GM19372 (cell line): ENCODE results near the gene EBF4.

Source experiments
- ATAC-seq: cut with Tn5 transposase; IDR thresholded peaks from one replicate; pipeline ENCODE4 v1.9.1; 2021; ENCODE audit warnings: mild to moderate bottlenecking, low read depth, moderate library complexity; ENCODE audit not compliant: unreplicated experiment

Gene EBF4

DNA sequence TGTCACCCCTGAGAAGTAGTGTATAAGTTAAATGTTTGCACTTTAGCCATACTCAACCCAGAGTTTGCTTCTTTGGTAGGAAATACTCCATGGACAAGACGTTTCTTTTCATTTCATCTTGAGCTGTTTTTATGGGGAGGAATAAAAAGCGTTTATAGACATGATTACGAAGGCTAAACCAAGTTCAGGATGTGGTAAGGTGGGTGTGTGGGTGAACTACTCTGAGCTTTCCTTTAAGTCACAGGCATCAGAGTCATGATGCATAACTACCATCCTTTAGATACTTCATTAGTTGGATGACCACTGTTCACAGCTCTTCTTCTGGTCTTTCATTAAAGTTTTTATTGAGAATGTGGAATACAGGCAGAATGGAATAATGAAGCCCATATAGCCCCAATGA is 48.9 kb downstream of the EBF4 start:
- no peak for ATAC-seq

DNA sequence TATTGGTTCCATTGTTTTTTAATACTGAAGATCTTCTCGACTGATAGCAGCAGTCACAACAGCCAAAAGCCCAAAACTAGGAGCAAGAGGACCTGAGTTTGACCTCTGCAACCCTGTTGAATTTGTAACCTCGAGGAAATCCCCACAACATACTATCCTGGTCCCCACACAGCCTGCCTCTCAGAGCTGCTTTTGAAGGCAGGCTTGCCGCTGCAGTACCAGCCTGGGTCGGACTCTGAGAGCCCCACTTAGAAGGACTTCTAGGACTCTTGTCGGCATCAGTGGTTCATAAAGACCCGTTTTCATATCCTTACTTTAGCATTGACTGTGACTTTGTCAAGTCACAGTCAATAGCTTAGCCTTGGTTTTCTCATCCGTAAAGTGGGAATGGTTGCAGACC is 49.3 kb downstream of the EBF4 start:
- ATAC-seq = no peak

GRCh38 chr20:2742431-2742830 is 49.9 kb downstream of the EBF4 start:
- ATAC-seq = no peak

GRCh38 chr20:2742934-2743559 is 50.5 kb downstream of the EBF4 start:
- ATAC-seq = no peak

DNA sequence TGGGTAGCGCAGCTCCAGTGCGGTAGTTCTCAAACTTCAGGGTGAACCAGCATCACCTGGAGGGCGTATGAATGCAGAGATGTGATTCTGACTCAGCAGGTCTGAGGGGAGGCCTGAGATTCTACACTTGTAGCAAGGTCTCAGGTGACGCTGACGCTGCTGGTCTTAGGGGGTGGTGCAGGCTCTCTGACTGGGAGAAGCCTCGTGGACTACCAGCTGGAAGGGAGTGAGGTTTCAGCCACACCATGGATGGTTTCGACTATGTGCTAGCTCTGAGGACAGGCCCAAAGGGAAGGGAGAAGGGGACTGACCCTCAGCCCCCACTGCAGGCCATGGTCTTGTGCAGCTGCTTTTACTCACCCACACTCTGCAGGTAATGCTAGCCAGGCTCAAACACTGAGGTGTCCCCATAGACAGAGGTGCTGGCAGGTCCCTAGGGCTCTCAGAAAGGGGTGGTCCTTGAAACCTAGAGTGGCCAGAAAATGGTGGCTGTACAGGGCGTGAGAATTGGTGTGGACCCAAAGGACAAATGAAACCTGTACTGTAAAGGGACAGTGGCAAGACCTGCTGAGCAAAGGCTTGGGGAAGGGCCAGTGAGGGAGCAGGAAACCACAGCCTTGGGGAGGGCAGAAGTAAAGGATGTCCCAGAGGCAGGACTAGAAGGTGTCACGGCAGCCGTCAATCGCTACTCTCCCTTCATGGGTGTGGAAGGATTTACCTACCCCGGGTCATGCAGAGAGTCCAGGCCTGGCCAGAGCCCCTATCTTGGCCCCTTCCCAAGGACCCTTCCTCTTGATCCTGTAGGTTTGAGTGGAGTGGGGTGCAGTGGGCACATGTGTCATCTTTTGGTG is 52.7 kb downstream of the EBF4 start:
- ATAC-seq = no peak

DNA sequence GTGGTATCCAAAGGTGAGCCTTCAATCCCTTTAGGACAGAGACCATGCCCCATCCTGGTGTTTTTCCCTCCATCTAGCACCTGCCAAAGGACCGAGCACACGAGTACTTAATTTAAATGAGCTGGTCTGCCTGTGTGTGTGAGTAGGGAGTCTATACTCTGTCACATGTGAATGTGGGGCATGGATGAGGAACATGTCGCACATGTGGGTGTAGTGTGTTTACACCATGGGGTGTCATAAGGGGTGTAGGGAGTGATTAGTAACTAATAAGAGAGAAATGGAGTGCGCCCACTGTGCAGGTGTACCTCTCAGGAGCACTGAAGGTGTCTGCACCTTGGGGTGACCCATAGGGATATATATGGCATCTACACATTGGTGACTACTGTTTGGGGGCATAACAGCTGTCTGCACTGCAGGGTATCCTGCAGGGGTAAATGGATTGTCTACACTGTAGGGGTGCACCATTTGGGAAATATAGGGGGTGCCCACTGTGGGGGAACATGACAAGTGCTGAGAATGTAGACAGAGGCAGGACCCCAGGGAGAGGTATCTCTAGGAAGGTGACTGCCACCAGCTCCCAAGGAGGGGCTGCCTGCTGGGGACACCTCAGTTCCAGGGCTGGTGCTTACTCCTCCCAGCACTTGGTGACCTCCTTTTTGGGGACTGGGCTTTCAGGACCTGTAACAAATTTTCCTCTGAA is 53.5 kb downstream of the EBF4 start:
- ATAC-seq = no peak

DNA sequence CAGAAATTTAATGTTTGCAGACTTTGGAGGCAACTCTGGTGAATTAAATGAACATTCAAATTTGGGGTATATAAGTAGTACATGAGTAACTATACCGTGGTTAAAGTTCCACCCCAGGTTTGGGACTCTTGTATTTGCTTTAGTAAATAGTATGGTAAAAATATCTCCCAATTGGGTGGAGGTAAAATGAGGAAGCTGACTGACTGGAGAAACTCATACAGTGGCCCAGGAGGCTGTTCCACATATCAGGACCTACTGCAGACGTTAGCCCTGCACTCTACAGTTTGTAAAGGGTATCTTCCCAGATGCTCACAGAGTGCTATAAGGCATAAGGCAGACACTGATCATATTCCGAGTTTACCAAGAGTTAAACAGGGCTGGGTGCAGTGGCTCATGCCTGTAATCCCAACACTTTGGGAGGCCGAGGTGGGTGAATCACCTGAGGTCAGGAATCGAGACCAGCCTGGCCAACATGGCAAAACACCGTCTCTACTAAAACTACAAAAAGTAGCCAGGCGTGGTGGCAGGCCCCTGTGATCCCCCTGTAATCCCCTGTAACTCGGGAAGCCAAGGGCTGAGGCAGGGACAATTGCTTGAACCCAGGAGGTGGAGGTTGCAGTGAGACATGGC is 54.2 kb downstream of the EBF4 start:
- no peak for ATAC-seq

GRCh38 chr20:2747676-2748235 is 55.2 kb downstream of the EBF4 start:
- no peak for ATAC-seq

DNA sequence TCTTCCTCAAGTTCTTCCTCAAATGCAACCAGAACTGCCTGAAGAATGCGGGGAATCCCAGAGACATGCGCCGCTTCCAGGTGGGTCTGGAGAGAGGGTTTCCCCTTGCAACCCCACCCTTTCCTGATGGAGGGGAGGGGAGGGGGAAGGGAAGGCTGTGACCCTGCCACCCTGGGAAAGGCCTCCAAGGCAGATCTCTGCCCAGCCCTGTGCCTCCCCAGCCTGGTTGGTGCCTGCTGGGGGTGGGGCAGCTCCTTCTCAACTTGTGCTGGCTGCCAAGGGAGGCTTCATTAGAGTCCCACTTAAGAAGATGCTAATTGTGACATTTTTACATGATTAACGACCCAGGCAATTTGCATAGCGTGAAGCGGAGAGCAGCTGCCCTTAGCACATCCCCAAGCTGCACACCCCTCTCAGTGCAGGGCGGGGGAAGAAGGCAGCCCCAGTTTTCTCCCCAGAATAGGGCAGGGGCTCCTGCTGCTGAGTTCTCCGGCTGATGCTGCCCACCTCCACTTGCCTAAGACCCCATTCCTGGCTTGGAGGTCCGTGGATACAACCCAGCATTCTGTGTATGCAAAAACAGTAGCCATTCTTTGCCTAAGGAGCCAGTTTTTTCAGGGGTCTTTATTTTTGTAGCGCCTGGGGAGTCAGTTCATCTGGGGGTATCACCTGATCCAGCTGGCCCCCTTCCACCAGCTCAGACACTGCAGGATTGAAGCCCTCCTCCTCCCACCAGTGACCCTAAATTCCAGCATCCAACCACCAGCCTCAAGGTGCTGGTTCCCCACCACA is 56.2 kb downstream of the EBF4 start:
- no peak for ATAC-seq

GRCh38 chr20:2749343-2749950 is 56.9 kb downstream of the EBF4 start:
- no peak for ATAC-seq

DNA sequence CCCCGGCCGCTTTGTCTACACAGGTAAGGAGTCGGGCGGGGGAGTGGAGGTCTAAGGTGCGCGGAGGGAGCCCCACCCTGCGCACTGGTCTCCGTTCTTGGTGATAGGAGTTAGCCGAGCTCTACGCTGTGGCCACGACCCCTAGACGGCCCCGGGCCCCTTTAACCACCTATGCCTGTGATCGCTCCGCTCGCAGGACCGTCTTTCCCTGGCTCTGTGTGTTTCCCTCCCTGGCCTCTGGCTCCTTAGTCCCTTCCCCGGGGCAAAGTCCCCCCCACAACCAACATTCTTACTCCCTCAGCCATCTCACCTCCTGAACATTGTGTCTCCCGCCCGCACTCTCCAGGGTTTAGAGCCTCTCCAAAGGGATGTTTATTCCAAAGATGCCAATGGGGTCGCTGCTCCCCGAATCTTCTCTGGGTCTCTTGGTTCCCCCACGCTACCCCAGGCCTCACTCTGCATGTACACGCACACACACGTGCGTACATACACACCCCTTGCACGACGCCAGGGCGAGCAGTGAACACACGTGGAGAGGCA is 57.4 kb downstream of the EBF4 start:
- no peak for ATAC-seq

GRCh38 chr20:2750491-2751251 is 58.1 kb downstream of the EBF4 start:
- ATAC-seq = no peak

DNA sequence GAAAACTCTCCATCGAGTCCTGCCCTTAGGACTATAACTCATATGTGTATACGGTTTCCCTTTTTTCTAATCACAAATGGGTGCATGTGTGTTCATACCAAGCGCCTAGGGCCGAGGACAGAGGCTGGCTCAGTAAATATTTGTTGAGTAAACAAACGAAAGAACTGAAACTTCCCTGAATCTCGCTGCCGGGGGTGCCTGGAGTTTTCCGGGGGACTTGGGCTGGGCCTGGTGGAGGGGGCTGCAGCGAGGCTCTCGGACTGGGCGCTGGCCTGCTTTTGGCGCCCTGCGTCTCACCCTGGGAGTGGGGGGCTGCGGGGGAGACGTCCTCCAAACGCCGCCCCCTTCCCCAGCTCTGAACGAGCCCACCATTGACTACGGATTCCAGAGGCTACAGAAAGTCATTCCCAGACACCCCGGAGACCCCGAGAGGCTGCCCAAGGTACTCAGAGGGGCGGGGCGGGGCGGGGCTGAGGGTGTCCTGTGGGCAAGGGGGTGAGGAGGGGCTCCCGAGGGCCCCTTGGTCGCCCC is 58.8 kb downstream of the EBF4 start:
- ATAC-seq = no peak

DNA sequence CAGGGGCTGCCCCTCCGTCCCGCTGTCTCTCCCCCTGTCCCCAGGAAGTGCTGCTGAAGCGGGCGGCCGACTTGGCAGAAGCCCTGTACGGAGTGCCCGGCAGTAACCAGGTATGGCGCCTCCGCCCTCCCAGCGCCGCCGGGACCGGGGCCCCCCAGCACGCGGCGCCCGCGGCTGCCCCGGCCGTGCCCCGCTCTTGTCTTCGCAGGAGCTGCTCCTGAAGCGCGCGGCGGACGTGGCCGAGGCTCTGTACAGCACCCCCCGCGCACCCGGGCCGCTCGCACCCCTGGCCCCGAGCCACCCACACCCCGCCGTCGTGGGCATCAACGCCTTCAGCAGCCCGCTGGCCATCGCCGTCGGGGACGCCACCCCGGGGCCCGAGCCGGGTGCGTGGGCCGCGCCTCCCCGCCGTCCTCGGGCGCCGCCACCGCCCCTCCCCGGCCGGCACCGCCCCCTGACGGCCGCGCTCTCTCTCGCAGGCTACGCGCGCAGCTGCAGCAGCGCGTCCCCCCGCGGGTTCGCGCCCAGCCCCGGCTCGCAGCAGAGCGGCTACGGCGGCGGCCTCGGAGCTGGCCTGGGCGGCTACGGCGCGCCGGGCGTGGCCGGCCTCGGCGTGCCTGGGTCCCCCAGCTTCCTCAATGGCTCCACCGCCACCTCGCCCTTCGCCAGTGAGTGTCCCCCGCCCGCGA is 59.4 kb downstream of the EBF4 start:
- ATAC-seq = no peak

GRCh38 chr20:2752567-2753460 is 60.2 kb downstream of the EBF4 start:
- no peak for ATAC-seq

DNA sequence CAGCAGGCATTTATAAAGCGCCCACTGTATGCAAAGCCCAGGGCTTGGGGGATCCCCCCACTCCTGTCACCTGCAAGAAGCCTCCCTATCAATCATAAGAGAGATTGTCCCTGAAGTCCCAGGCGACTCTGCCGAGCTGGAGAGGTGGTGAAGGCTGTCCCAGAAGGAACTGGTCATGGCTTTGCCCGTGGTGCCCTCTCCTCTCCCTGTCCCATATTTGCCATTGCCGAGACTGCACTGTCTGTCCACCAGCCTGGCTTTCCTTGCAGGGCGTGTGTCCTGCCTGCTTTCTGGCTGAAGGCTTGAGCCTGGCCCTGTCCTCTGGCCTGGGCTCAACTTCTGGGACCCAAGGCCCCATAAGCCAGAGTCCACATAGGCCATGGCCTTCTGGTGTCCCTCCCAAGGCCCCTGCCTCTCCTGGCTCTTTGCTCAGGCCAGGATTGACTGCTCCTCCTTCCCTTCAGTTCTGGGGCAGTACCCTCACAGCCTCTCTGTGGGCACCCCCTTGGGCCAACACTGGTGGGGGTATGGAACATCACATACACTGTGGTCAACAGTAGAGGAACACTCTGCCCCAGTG is 61.0 kb downstream of the EBF4 start:
- ATAC-seq = no peak
